ENCODE results near the gene PPP4R4.
A peak's percentile ranks its signal among the peaks of the same experiment; 100 is the strongest.

Gene PPP4R4

DNA sequence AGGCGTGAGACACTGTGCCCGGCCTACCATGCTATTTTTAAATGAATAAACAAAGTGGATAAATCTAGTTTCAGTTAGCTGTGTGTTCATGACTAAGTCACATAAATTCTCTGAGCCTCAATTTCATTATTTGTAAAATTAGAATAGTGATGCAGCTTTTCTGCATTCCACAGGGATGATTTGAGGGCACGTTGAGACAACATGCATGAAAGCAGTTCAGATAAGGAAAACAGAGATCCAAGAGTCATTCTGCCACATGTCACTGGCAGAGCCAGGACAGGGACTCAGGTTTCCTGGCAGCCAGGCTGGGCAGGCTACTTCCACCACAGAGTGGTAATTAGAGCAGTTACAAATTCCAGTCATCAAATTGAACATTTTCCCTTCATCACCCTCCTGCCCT is 2.9 kb upstream of the PPP4R4 start:
- DNase-seq (ENCODE audit: low read depth) = peak; percentile 34
- H3K4me3 ChIP-seq (ENCODE audit: low read length) = no peak overlapping the region
- TF ChIP-seq CTCF (conservative IDR thresholded peaks at IDR 0.05; ENCODE audit: low read length) = no peak

GRCh38 chr14:94172545-94172944 is 1.6 kb upstream of the PPP4R4 start:
- no peak for DNase-seq (ENCODE audit: low read depth)
- no peak overlapping the region for H3K4me3 ChIP-seq (ENCODE audit: low read length)
- no peak for TF ChIP-seq CTCF (conservative IDR thresholded peaks at IDR 0.05; ENCODE audit: low read length)

DNA sequence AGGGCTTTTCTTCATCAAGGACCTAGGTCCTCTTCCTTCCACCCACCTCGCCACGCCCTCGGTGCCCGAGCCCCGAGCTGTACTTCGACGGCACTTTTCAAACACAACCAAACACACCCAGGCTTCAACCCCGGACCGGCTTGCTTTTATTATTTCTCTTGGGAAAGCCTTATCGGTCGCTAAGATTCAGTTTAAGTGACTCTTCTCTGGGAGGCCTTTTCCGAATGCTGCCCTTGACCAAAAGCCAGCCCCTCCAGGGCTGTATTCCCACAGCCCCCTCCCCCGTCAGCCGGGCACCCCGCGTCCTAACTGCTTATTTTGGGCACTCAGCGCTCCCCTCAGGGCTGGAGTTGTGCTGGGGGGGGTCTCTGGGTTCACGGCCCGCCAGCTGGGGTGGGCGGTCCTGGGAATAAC is 644 bp upstream of the PPP4R4 start:
- no peak for DNase-seq (ENCODE audit: low read depth)
- no peak for TF ChIP-seq CTCF (conservative IDR thresholded peaks at IDR 0.05; ENCODE audit: low read length)
- peak overlapping the region; percentile 56 for H3K4me3 ChIP-seq (ENCODE audit: low read length)

- no peak for DNase-seq (ENCODE audit: low read depth)
- peak overlapping the region; percentile 56 for H3K4me3 ChIP-seq (ENCODE audit: low read length)
- no peak for TF ChIP-seq CTCF (conservative IDR thresholded peaks at IDR 0.05; ENCODE audit: low read length)
These were observed 485 bp downstream of the PPP4R4 start for GRCh38 chr14:94174604-94175010.

DNA sequence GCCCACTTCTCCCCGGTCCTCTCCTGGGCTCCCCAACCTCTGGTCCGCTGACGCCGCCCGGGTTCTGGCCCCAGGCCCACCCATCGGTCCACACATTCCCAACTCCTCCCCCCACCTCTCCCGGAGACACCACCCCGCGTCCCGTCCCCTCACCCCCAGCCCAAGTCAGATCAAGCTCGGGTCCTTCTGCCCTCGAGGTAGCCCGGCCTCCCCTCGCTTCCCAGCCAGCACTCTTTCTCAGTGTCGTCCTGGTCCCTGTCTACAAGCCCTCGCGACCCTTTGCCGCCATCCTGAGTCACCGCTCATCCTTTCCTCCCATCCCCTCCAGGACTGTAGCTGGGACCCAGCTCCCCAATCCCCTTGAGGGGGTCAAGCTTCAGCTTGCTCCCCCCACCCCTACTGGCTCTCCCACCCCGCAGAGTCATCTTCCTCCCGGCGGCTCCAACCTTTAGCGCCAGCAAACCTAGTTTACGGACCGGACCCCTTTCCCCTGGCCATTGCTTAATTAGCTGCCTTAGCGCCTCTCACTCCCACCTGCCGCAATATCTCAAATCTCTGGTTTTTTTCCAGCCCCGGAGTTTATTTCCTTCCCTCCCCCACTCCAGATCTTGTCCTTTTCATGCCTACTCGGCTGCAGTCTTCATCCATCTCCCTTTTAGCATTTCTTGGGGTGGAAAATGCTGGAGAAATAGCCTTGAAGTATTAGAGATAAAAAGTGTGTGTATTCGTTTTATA is 1.1 kb downstream of the PPP4R4 start:
- DNase-seq (ENCODE audit: low read depth) = no peak
- TF ChIP-seq CTCF (conservative IDR thresholded peaks at IDR 0.05; ENCODE audit: low read length) = no peak
- peak overlapping the region; percentile 27 for H3K4me3 ChIP-seq (ENCODE audit: low read length)

DNA sequence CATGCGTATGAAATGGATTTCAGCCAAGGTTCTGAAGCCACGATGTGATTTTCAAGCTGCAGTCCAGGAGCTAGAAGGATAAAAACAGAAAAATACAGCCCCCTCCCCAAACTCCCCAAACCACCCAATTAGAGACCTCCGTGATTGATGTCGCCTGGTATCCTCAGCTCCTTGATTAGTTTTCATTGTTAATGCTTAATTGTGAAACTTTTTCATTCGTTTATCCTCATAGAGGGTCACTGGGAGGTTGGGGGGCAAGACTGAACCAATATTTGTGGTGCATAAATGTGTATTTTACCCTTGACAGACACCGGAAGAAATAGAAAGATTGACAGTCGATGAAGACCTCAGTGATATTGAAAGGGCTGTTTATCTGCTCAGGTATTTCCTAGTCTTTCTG is 1.6 kb downstream of the PPP4R4 start:
- H3K4me3 ChIP-seq (ENCODE audit: low read length) = no peak overlapping the region
- no peak for TF ChIP-seq CTCF (conservative IDR thresholded peaks at IDR 0.05; ENCODE audit: low read length)

GRCh38 chr14:94176808-94177207 is 2.7 kb downstream of the PPP4R4 start:
- DNase-seq (ENCODE audit: low read depth) = no peak
- no peak for TF ChIP-seq CTCF (conservative IDR thresholded peaks at IDR 0.05; ENCODE audit: low read length)
- no peak overlapping the region for H3K4me3 ChIP-seq (ENCODE audit: low read length)

More for the DNA sequence above, 1.6 kb downstream of the PPP4R4 start:
- no peak for DNase-seq (ENCODE audit: low read depth)
